Natural killer cell (primary cell): ENCODE data around the gene NEURL2. TPM values are rescaled to one million over a fixed set of nuclear protein-coding genes. Genes with fewer than 3 reads are reported as not detected.

ENCODE experiments used
- ATAC-seq, 3 donors: fragments of 150-1000 bp in 2 of 3; fragments of 200-7000 bp in 1 of 3; cut with Tn5 transposase; 1 replicate in 1 of 3; 2 replicates in 2 of 3; pipeline ENCODE4 v1.10.0; 2021; ENCODE audit warnings: mild to moderate bottlenecking in 2 of 3, moderate library complexity in 2 of 3
- DNase-seq, 2 donors: peaks; one replicate each; pipeline versions ENCODE4 v3.0.0 to v3.0.0-alpha.2; 2013 to 2021; ENCODE audit warnings: mixed read lengths in 1 of 2
- H3K27ac ChIP-seq: one replicate; pipeline ENCODE4 v1.5.1; 2013; ENCODE audit warnings: mild to moderate bottlenecking, low read length
- H3K27me3 ChIP-seq: one replicate; pipeline ENCODE4 v1.6.1; 2013; ENCODE audit warnings: low read length; ENCODE audit not compliant: control insufficient read depth, insufficient read depth
- H3K36me3 ChIP-seq: one replicate; pipeline ENCODE4 v1.6.1; 2013; ENCODE audit warnings: low read length; ENCODE audit not compliant: control insufficient read depth, insufficient read depth
- H3K4me1 ChIP-seq: one replicate; pipeline ENCODE4 v1.6.1; 2013; ENCODE audit warnings: low read length; ENCODE audit not compliant: control insufficient read depth, insufficient read depth
- H3K4me3 ChIP-seq: one replicate; pipeline ENCODE4 v1.5.1; 2013; ENCODE audit warnings: low read length
- H3K9me3 ChIP-seq: one replicate; pipeline ENCODE4 v1.6.1; 2013; ENCODE audit warnings: low read length; ENCODE audit not compliant: control insufficient read depth, insufficient read depth
- H3K27ac Mint-ChIP-seq, 2 donors: one replicate each; pipeline ENCODE4 v1.8.0; 2022; ENCODE audit warnings: mild to moderate bottlenecking in 2 of 2, mixed read lengths in 2 of 2, moderate library complexity in 1 of 2
- H3K27me3 Mint-ChIP-seq, 2 donors: one replicate each; pipeline ENCODE4 v1.8.0; 2022; ENCODE audit warnings: low read depth in 2 of 2, mixed read lengths in 2 of 2
- H3K36me3 Mint-ChIP-seq: one replicate; pipeline ENCODE4 v1.8.0; 2022; ENCODE audit warnings: mixed read lengths
- H3K4me1 Mint-ChIP-seq, 2 donors: one replicate each; pipeline ENCODE4 v1.8.0; 2022; ENCODE audit warnings: mixed read lengths in 2 of 2
- H3K4me3 Mint-ChIP-seq: one replicate; pipeline ENCODE4 v1.8.0; 2022; ENCODE audit warnings: mild to moderate bottlenecking, moderate library complexity, mixed read lengths
- H3K9me3 Mint-ChIP-seq, 2 donors: one replicate each; pipeline ENCODE4 v1.8.0; 2022; ENCODE audit warnings: mixed read lengths in 2 of 2
- WGBS: methylation state at CpG from one replicate; pipeline ENCODE4 v1.1.7; 2013; ENCODE audit warnings: missing lambda C conversion rate; ENCODE audit not compliant: insufficient coverage; 5-methylcytosine and 5-hydroxymethylcytosine counted together
- intact Hi-C: fragments of 100-400 bp; cut with micrococcal nuclease; formaldehyde crosslinking; loops from one replicate; pipeline ENCODE4 v1.14.2; 2022
- total RNA-seq, 4 donors: library from RNA; stranded (reverse); fragments of 120-200 nt in 1 of 4; gene quantifications; one replicate each; pipeline versions ENCODE4 v1.2.3 to v1.2.4, GENCODE V29; 2013 to 2022
- TF ChIP-seq, protein P1 (sequence below): fragments of 200-600 bp; IDR thresholded peaks from one replicate; pipeline ENCODE4 v1.8.0; 2022; ENCODE audit warnings: antibody characterized with exemption

The NEURL2 gene
- total RNA-seq, 3 donors from 2014 or later (not counting 1 experiment from before 2014, with no cell fraction given): 0.89 to 1.4 (median 1.4) TPM

DNA sequence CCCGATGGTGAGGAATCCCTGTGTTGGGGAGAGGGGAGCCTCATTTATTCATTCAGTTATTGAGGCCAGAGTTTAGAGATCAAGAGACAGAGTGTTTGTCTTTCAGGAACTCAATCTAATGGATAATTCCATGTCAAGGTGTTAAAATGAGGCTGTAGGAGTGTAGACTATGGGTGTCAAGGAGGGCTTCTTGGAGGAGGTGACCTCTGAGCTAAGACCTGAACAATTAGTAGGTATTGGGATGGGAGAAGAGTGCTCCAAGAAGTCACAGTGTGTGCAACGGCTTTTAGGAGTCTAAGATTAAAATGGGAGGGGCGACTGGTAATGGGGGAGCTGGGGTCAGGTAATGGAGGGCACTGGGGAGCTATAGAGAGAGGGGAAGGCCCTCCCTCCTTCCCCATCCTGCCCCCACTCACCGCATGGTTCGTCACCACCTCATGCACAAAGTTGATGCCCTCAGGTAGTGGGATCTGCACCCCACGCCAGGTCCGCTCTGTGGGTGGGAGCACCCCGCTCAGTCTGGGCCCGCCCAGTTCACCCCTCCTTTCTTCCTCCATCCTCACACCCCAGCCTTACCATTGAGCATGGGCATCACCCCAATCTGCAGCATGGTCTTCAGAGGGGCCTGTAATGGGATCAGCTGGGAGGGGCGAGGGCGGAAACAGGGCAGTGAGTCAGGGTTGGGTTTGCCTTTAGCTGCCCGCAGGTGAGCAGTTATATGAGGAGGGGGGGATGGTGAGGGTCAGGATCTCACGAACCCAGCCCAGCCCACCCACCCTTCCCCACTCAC, 8.2 kb upstream of the NEURL2 start:
- ATAC-seq: no peak
- no peak overlapping the region for H3K4me3 ChIP-seq
- intact Hi-C loops: no loop called here
- Mint-ChIP-seq H3K27me3 (no peaks in the 10 kb centered on the region), H3K4me3 (no peak overlapping the region), H3K4me1 (no peaks in the 10 kb centered on the region), H3K9me3 (no peaks in the 10 kb centered on the region), H3K36me3 (no peaks in the 10 kb centered on the region), H3K27ac (no peak overlapping the region)
- peaks cover 13% of the 10 kb centered on the region for H3K36me3 ChIP-seq
- TF ChIP-seq, protein P1, sequence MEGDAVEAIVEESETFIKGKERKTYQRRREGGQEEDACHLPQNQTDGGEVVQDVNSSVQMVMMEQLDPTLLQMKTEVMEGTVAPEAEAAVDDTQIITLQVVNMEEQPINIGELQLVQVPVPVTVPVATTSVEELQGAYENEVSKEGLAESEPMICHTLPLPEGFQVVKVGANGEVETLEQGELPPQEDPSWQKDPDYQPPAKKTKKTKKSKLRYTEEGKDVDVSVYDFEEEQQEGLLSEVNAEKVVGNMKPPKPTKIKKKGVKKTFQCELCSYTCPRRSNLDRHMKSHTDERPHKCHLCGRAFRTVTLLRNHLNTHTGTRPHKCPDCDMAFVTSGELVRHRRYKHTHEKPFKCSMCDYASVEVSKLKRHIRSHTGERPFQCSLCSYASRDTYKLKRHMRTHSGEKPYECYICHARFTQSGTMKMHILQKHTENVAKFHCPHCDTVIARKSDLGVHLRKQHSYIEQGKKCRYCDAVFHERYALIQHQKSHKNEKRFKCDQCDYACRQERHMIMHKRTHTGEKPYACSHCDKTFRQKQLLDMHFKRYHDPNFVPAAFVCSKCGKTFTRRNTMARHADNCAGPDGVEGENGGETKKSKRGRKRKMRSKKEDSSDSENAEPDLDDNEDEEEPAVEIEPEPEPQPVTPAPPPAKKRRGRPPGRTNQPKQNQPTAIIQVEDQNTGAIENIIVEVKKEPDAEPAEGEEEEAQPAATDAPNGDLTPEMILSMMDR: no peak
- DNase-seq: no peak
- no peak overlapping the region for H3K27ac ChIP-seq
- H3K27me3 ChIP-seq: no peaks in the 10 kb centered on the region
- no peaks in the 10 kb centered on the region for H3K4me1 ChIP-seq
- H3K9me3 ChIP-seq: no peaks in the 10 kb centered on the region
- 91% methylated on average over 11 of the region's 13 CpGs for WGBS

- Mint-ChIP-seq H3K4me3 (no peak overlapping the region), H3K27me3 (no peaks in the 10 kb centered on the region), H3K27ac (no peak overlapping the region), H3K9me3 (no peaks in the 10 kb centered on the region), H3K4me1 (no peaks in the 10 kb centered on the region), H3K36me3 (no peaks in the 10 kb centered on the region)
- peaks cover 7% of the 10 kb centered on the region for H3K4me1 ChIP-seq
- H3K27ac ChIP-seq: no peak overlapping the region
- no peak overlapping the region for H3K4me3 ChIP-seq
- DNase-seq (no peak), ATAC-seq (no peak)
- peaks cover 17% of the 10 kb centered on the region for H3K36me3 ChIP-seq
- TF ChIP-seq, protein P1: no peak
- no peaks in the 10 kb centered on the region for H3K27me3 ChIP-seq
- H3K9me3 ChIP-seq: no peaks in the 10 kb centered on the region
- intact Hi-C loops: no loop called here
- 90% methylated on average over 12 of the region's 12 CpGs for WGBS
Measured at GRCh38 chr20:45898285-45898684, 7.3 kb upstream of the NEURL2 start.

DNA sequence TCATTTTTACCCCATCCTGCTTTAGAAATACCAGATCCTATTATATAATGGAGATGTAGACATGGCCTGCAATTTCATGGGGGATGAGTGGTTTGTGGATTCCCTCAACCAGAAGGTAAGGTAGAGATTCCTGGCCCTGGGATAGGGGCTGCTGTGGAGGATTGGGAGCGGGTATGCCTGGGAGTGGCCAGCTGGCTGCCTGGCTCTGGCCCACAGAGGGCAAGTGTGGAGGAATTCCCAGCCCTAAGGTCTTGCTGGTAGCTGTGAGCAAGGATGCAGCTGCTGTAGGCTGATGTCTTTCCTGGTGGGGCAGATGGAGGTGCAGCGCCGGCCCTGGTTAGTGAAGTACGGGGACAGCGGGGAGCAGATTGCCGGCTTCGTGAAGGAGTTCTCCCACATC, 6.7 kb upstream of the NEURL2 start:
- Histone ChIP-seq H3K36me3 (peaks cover 17% of the 10 kb centered on the region), H3K4me3 (no peak overlapping the region), H3K9me3 (no peaks in the 10 kb centered on the region), H3K27ac (no peak overlapping the region), H3K27me3 (no peaks in the 10 kb centered on the region), H3K4me1 (peaks cover 12% of the 10 kb centered on the region)
- TF ChIP-seq, protein P1: no peak
- Mint-ChIP-seq H3K4me3 (no peak overlapping the region), H3K4me1 (peaks cover 0 to 1% of the 10 kb centered on the region in 2 donors), H3K27ac (no peak overlapping the region), H3K36me3 (no peaks in the 10 kb centered on the region), H3K9me3 (no peaks in the 10 kb centered on the region), H3K27me3 (no peaks in the 10 kb centered on the region)
- no peak for DNase-seq
- intact Hi-C loops: no loop called here
- ATAC-seq: no peak
- WGBS: 96% methylated on average over 7 of the region's 7 CpGs

DNA sequence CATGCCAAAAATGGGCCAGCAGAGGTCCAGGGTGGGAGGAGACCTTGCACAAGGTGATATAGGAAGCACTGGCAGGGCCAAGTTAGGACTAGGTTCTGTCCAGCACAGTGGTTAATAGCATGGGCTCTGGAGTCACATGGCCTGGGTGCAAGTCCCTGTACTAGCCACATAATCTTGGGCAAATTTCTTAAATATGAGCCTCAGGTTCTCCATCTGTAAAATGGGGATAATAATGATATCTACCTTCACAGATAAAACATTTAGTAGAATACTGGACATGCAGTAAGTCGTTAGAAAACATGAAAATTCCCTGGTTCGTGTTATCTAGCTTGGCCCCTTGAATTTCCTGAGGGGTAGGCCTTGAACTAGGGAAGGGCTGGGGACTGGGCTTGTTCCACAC, 6.3 kb upstream of the NEURL2 start:
- DNase-seq (no peak), ATAC-seq (no peak)
- Mint-ChIP-seq H3K9me3 (no peaks in the 10 kb centered on the region), H3K4me3 (no peak overlapping the region), H3K27me3 (no peaks in the 10 kb centered on the region), H3K36me3 (no peaks in the 10 kb centered on the region), H3K27ac (no peak overlapping the region), H3K4me1 (peaks cover 0 to 5% of the 10 kb centered on the region in 2 donors)
- Histone ChIP-seq H3K36me3 (peaks cover 17% of the 10 kb centered on the region), H3K27me3 (no peaks in the 10 kb centered on the region), H3K27ac (no peak overlapping the region), H3K9me3 (no peaks in the 10 kb centered on the region), H3K4me3 (no peak overlapping the region), H3K4me1 (peaks cover 16% of the 10 kb centered on the region)
- intact Hi-C loops: no loop called here
- TF ChIP-seq, protein P1: no peak
- WGBS: 100% methylated on average over 2 of the region's 2 CpGs
